A673 (cell line): ENCODE results near the gene TMEM174. TPM values are rescaled to one million over a fixed set of nuclear protein-coding genes. Genes with fewer than 3 reads are reported as not detected.

Source experiments
- BruUV-seq: library from RNA; stranded (reverse); fragments of 400-500 nt; replicated peaks from 2 replicates; lab custom pipeline; 2021; lab: Mats Ljungman, UMichigan
- CTCF ChIA-PET: fragments of 300-600 bp; sonication (Branson Sonifier 250); formaldehyde crosslinking; loops from one replicate; lab custom pipeline; 2022; ENCODE audit warnings: antibody characterized with exemption; lab: Charles Lee
- POLR2A ChIA-PET: fragments of 300-600 bp; sonication (Branson Sonifier 250); formaldehyde crosslinking; loops from one replicate; lab custom pipeline; 2022; ENCODE audit warnings: antibody characterized with exemption; ENCODE audit not compliant: low non-redundant PET; lab: Charles Lee
- DNase-seq: peaks from one replicate; pipeline ENCODE4 v3.0.0-alpha.2; 2015; ENCODE audit warnings: low spot score
- H3K27ac ChIP-seq: fragments of 200-600 bp; sonication (generic); 2 replicates; pipeline ENCODE4 v1.5.1; 2016; ENCODE audit warnings: mixed run types, low read depth, mild to moderate bottlenecking, mixed read lengths, antibody characterized with exemption, low read length; ENCODE audit not compliant: poor library complexity, severe bottlenecking
- H3K27me3 ChIP-seq: fragments of 200-600 bp; sonication (generic); replicated peaks from 2 replicates; pipeline ENCODE4 v1.6.1; 2017; ENCODE audit warnings: mixed run types, low read depth, mild to moderate bottlenecking, mixed read lengths, antibody characterized with exemption, low read length; ENCODE audit not compliant: insufficient read depth, poor library complexity
- H3K36me3 ChIP-seq: fragments of 200-600 bp; sonication (generic); 2 replicates; pipeline ENCODE4 v1.6.1; 2016; ENCODE audit warnings: mixed run types, mild to moderate bottlenecking, mixed read lengths, antibody characterized with exemption, low read length; ENCODE audit not compliant: insufficient read depth, poor library complexity, severe bottlenecking
- H3K4me1 ChIP-seq: fragments of 200-600 bp; sonication (generic); 2 replicates; pipeline ENCODE4 v1.6.1; 2017; ENCODE audit warnings: mixed run types, mild to moderate bottlenecking, mixed read lengths, antibody characterized with exemption, low read length; ENCODE audit not compliant: insufficient read depth, poor library complexity, severe bottlenecking
- H3K4me3 ChIP-seq: fragments of 200-600 bp; sonication (generic); 2 replicates; pipeline ENCODE4 v1.5.1; 2016; ENCODE audit warnings: low read depth, mixed run types, mild to moderate bottlenecking, mixed read lengths, low read length; ENCODE audit not compliant: poor library complexity, severe bottlenecking
- H3K9me3 ChIP-seq: fragments of 200-600 bp; sonication (generic); 2 replicates; pipeline ENCODE4 v1.6.1; 2016; ENCODE audit warnings: mixed run types, low read depth, mild to moderate bottlenecking, mixed read lengths, antibody characterized with exemption, low read length; ENCODE audit not compliant: poor library complexity, severe bottlenecking
- CTCF ChIP-seq: fragments of 300-800, 200-600 bp; sonication (generic); conservative IDR thresholded peaks from 2 replicates; pipeline ENCODE4 v1.5.1; 2017; ENCODE audit warnings: low read depth, mild to moderate bottlenecking, antibody characterized with exemption, low read length, moderate library complexity, mixed read lengths
- EZH2 ChIP-seq: fragments of 200-600 bp; sonication (generic); IDR thresholded peaks from 2 replicates; pipeline ENCODE4 v1.6.1; 2017; ENCODE audit warnings: borderline replicate concordance, low read depth, mild to moderate bottlenecking, mixed read lengths, antibody characterized with exemption, low read length; ENCODE audit not compliant: poor library complexity, severe bottlenecking
- intact Hi-C: fragments of 100-400 bp; cut with micrococcal nuclease; formaldehyde crosslinking; loops from one replicate; pipeline ENCODE4 v1.10.0; 2022; ENCODE audit not compliant: unreplicated experiment
- total RNA-seq: library from RNA; stranded (reverse); gene quantifications from 2 replicates; pipeline ENCODE4 v1.2.3, GENCODE V29; 2021

TMEM174 gene
- total RNA-seq, 1 experiment from 2014 or later, result not detected

- intact Hi-C loops, result no loop called here
- H3K4me1 ChIP-seq, result no peaks in the 10 kb centered on the region
- no TSS peak for BruUV-seq
Observed at GRCh38 chr5:73221161-73221560, 48.2 kb downstream of the TMEM174 start.

DNA sequence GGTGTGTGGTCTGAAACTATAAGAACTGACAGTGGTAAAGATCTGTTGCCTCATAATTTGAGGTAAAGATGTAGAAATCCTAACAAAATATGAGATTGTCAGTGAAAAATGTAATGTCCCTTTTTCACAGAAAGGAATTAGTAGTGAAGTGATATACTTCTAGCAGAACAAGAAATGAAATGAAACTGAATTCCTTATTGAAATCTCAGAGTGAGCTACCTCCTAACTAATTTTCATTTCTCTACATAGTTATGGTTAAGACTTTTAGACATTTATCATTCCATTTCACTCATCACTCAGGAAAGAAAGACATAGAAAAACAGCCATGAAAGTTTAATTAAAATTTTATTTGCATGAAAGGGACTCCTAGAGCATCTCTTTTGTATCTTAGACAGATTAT lies 48.7 kb downstream of the TMEM174 start:
- no peak for TF ChIP-seq EZH2
- no peak for DNase-seq
- H3K9me3 ChIP-seq, result no peaks in the 10 kb centered on the region
- intact Hi-C loops, result no loop called here
- H3K4me1 ChIP-seq, result no peaks in the 10 kb centered on the region
- H3K4me3 ChIP-seq, result no peak overlapping the region
- no peak overlapping the region for H3K27ac ChIP-seq
- peaks cover 30% of the 10 kb centered on the region for H3K27me3 ChIP-seq
- no TSS peak for BruUV-seq
- POLR2A ChIA-PET, result no interaction called here
- CTCF ChIA-PET, result no interaction called here
- no peaks in the 10 kb centered on the region for H3K36me3 ChIP-seq

More at GRCh38 chr5:73221161-73221560, 48.2 kb downstream of the TMEM174 start:
- peaks cover 30% of the 10 kb centered on the region for H3K27me3 ChIP-seq
- no peak overlapping the region for H3K27ac ChIP-seq
- no peak overlapping the region for H3K4me3 ChIP-seq
- CTCF ChIA-PET, result no interaction called here
- POLR2A ChIA-PET, result no interaction called here
- DNase-seq, result no peak
- no peaks in the 10 kb centered on the region for H3K9me3 ChIP-seq
- TF ChIP-seq CTCF, result no peak
- no peak for TF ChIP-seq EZH2
- H3K36me3 ChIP-seq, result no peaks in the 10 kb centered on the region

DNA sequence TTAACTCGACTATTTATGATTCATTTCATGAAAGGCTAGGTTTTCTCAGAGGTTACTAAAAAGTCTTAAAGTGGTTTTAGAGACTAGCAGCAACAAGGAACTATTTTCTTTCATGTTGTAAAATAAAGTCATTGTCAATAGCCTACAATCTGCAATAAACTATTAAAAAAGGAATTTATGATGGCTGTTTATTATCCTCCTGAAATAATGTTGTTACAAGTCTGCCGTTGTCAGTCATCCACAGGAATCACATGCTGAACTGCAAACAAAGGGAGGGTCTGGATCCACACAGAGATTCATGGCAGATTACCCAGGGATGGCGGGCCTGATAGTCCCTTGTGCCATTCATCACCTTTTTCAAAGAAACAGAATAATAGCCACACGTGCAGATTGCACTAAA lies 49.2 kb downstream of the TMEM174 start:
- no TSS peak for BruUV-seq
- no peaks in the 10 kb centered on the region for H3K4me1 ChIP-seq
- H3K36me3 ChIP-seq, result no peaks in the 10 kb centered on the region
- intact Hi-C loops, result no loop called here
- no peak for TF ChIP-seq CTCF
- TF ChIP-seq EZH2, result no peak
- H3K9me3 ChIP-seq, result no peaks in the 10 kb centered on the region
- DNase-seq, result no peak
- H3K4me3 ChIP-seq, result no peak overlapping the region
- peaks cover 30% of the 10 kb centered on the region for H3K27me3 ChIP-seq
- ChIA-PET CTCF (no interaction called here), POLR2A (no interaction called here)
- no peak overlapping the region for H3K27ac ChIP-seq

Other genes starting within 250 kb of the TMEM174 start
- gene FCHO2, start 217.2 kb upstream of the TMEM174 start, total RNA-seq, result 2.5 and 5.8 TPM in 2 replicates
- 2.3 and 2.6 TPM in 2 replicates for gene TMEM171, start 52.6 kb upstream of the TMEM174 start, total RNA-seq